HepG2 (cell line): Measurements from ENCODE around the gene UMPS. TPM values are rescaled to one million over a fixed set of nuclear protein-coding genes. Genes with fewer than 3 reads are reported as not detected.

ENCODE experiments used
- CREBL2 ChIP-seq: sonication (generic); formaldehyde crosslinking; IDR thresholded peaks from 2 replicates; pipeline ENCODE4 v1.8.1; 2023; ENCODE audit warnings: missing genetic modification reagents, mild to moderate bottlenecking, borderline replicate concordance
- EZH2 ChIP-seq: conservative IDR thresholded peaks from 2 replicates; pipeline ENCODE4 v1.6.1; 2012; ENCODE audit warnings: mild to moderate bottlenecking, low read depth, low read length, moderate library complexity
- FOSL1 ChIP-seq: sonication (generic); formaldehyde crosslinking; IDR thresholded peaks from 2 replicates; pipeline ENCODE4 v1.9.0; 2021; ENCODE audit warnings: missing genetic modification reagents, borderline replicate concordance
- FOXO1 ChIP-seq: sonication (generic); formaldehyde crosslinking; IDR thresholded peaks from 2 replicates; pipeline ENCODE4 v1.4.0; 2020; ENCODE audit warnings: missing genetic modification reagents
- GATAD1 ChIP-seq: IDR thresholded peaks from 2 replicates; pipeline ENCODE4 v1.6.1; 2016; ENCODE audit warnings: missing genetic modification reagents, missing compliant biosample characterization
- HIVEP1 ChIP-seq: sonication (generic); formaldehyde crosslinking; IDR thresholded peaks from 2 replicates; pipeline ENCODE4 v1.4.0; 2020; ENCODE audit warnings: mild to moderate bottlenecking, missing genetic modification reagents
- HMGA1 ChIP-seq: sonication (generic); formaldehyde crosslinking; conservative IDR thresholded peaks from 2 replicates; pipeline ENCODE4 v1.4.0; 2020; ENCODE audit warnings: missing genetic modification reagents
- HOXA9 ChIP-seq: sonication (generic); formaldehyde crosslinking; IDR thresholded peaks from 2 replicates; pipeline ENCODE4 v1.8.1; 2022; ENCODE audit warnings: missing genetic modification reagents, mild to moderate bottlenecking, moderate library complexity, borderline replicate concordance
- KDM1A ChIP-seq: IDR thresholded peaks from 2 replicates; pipeline ENCODE4 v1.6.1; 2016; ENCODE audit warnings: missing compliant biosample characterization
- MATR3 ChIP-seq: sonication (generic); formaldehyde crosslinking; IDR thresholded peaks from 2 replicates; pipeline ENCODE4 v1.4.0; 2020; ENCODE audit warnings: missing genetic modification reagents
- MEF2D ChIP-seq: sonication (generic); formaldehyde crosslinking; IDR thresholded peaks from 2 replicates; pipeline ENCODE4 v1.5.1; 2020; ENCODE audit warnings: mild to moderate bottlenecking, missing genetic modification reagents
- NFRKB ChIP-seq: fragments of 450-650 bp; IDR thresholded peaks from 2 replicates; pipeline ENCODE4 v1.6.1; 2017
- PHF20 ChIP-seq: sonication (generic); formaldehyde crosslinking; IDR thresholded peaks from 2 replicates; pipeline ENCODE4 v1.5.0; 2020; ENCODE audit warnings: mild to moderate bottlenecking, missing genetic modification reagents
- RFX5 ChIP-seq: IDR thresholded peaks from 2 replicates; pipeline ENCODE4 v1.6.1; 2011; ENCODE audit warnings: low read depth, low read length, improper control_type of control experiment
- SAFB2 ChIP-seq: sonication (generic); formaldehyde crosslinking; IDR thresholded peaks from 2 replicates; pipeline ENCODE4 v1.5.1; 2020; ENCODE audit warnings: missing genetic modification reagents, low read depth, mild to moderate bottlenecking, borderline replicate concordance
- SRF ChIP-seq: IDR thresholded peaks from 2 replicates; pipeline ENCODE4 v1.6.1; 2011; ENCODE audit warnings: mild to moderate bottlenecking, low read depth, low read length, moderate library complexity
- STAG1 ChIP-seq: sonication (generic); formaldehyde crosslinking; IDR thresholded peaks from 2 replicates; pipeline ENCODE4 v1.4.0; 2020; ENCODE audit warnings: missing genetic modification reagents
- TARDBP ChIP-seq: sonication (generic); formaldehyde crosslinking; IDR thresholded peaks from 2 replicates; pipeline ENCODE4 v1.8.0; 2022; ENCODE audit warnings: mild to moderate bottlenecking, missing genetic modification reagents
- YY1 ChIP-seq: IDR thresholded peaks from 2 replicates; pipeline ENCODE4 v1.6.1; 2011; ENCODE audit warnings: low read length, low read depth, moderate library complexity, mild to moderate bottlenecking; ENCODE audit not compliant: insufficient read depth, insufficient replicate concordance
- ZFP90 ChIP-seq: sonication (generic); formaldehyde crosslinking; IDR thresholded peaks from 2 replicates; pipeline ENCODE4 v1.8.0; 2022; ENCODE audit warnings: missing genetic modification reagents, mild to moderate bottlenecking, inconsistent platforms, borderline replicate concordance
- ZNF160 ChIP-seq: sonication (generic); formaldehyde crosslinking; IDR thresholded peaks from 2 replicates; pipeline ENCODE4 v1.8.0; 2022; ENCODE audit warnings: mild to moderate bottlenecking, inconsistent platforms, missing genetic modification reagents
- ZNF326 ChIP-seq: sonication (generic); formaldehyde crosslinking; IDR thresholded peaks from 2 replicates; pipeline ENCODE4 v1.4.0; 2020; ENCODE audit warnings: missing genetic modification reagents, borderline replicate concordance
- ZNF337 ChIP-seq: sonication (generic); formaldehyde crosslinking; IDR thresholded peaks from 2 replicates; pipeline ENCODE4 v1.5.1; 2020; ENCODE audit warnings: missing genetic modification reagents, low read depth, mild to moderate bottlenecking, borderline replicate concordance
- ZNF441 ChIP-seq: sonication (generic); formaldehyde crosslinking; IDR thresholded peaks from 2 replicates; pipeline ENCODE4 v1.7.0; 2021; ENCODE audit warnings: missing genetic modification reagents, borderline replicate concordance
- ZNF644 ChIP-seq: IDR thresholded peaks from 2 replicates; pipeline ENCODE4 v1.6.1; 2016; ENCODE audit warnings: low read depth
- ZNF766 ChIP-seq: sonication (generic); formaldehyde crosslinking; IDR thresholded peaks from 2 replicates; pipeline ENCODE4 v1.5.0; 2020; ENCODE audit warnings: missing genetic modification reagents, borderline replicate concordance
- ZZZ3 ChIP-seq: sonication (generic); formaldehyde crosslinking; IDR thresholded peaks from 2 replicates; pipeline ENCODE4 v1.4.0; 2020; ENCODE audit warnings: missing genetic modification reagents, mild to moderate bottlenecking, borderline replicate concordance
- polyA plus RNA-seq, 8 experiments: library from polyadenylated mRNA; depleted of rRNA in 3 of 8; stranded (reverse) in 7 of 8; unstranded in 1 of 8; fragments of >200 nt; fragmentation: Illumina TruSeq in 4 of 8; extraction: Trizol in 4 of 8; gene quantifications; 2 replicates each; pipeline versions ENCODE4 v1.2.1 to v1.2.3, GENCODE V29; 2011 to 2016; ENCODE audit warnings: low read depth in 4 of 8, missing spikeins in 1 of 8, mixed read lengths in 1 of 8; ENCODE audit not compliant: insufficient read depth in 1 of 8
- total RNA-seq, 5 experiments: library from RNA; depleted of rRNA; stranded (reverse); fragments of >200 nt; fragmentation: Illumina TruSeq; extraction: Trizol; gene quantifications; 2 replicates each; pipeline ENCODE4 v1.2.3, GENCODE V29; 2016; ENCODE audit warnings: low read depth in 1 of 5
- TF ChIP-seq, protein P1 (sequence below): sonication (generic); formaldehyde crosslinking; IDR thresholded peaks from 2 replicates; pipeline ENCODE4 v1.4.0; 2020; ENCODE audit warnings: mild to moderate bottlenecking, low read depth, missing genetic modification reagents
- TF ChIP-seq, protein P2 (sequence below): IDR thresholded peaks from 2 replicates; pipeline ENCODE4 v1.6.1; 2016; ENCODE audit warnings: missing biosample characterization, missing genetic modification reagents, low read depth

The UMPS gene
- total and polyA plus RNA-seq, 2 of the 13 experiments (the other 11 are each of a cell fraction or from before 2014, with no cell fraction given) = 52.7 to 74.2 TPM

DNA sequence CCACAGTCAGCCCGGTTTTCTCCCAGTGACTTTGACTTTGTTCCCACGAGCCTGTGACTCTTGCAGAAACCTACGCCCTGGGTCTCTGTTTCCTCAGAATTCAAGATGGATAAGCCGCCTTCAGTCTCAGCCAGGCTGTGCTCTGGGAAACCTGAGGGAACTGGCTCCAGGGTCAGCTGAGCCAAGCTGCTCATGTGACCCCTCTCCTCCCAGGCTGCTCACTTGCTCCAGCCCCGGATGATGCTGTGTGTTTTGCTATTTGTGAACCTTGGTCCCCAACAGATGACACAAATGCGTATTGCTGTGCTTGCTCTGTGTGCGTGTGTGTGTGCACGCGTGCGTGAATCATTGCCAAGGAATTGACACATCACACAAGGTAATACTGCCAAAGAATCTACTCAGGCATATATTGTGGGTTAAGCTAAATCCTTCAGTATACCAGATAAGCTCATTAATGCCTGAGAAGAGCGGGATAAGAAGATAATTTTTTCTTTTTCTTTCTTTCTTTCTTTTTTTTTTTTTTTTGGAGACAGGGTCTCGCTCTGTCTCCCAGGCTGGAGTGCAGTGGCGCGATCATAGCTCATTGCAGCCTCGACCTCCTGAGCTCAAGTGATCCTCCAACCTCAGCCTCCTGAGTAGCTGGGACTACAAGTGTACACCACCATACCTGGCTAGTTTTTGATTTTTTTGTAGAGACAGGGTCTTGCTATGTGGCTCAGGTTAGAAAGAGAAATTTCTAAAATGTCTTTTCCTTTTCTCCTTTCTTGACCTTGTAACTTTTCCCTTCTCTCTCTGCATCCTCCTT lies 29.2 kb upstream of the UMPS start (continued):
- TF ChIP-seq HMGA1 (CRISPR knock-in tag) (no peak), GATAD1 (peak; percentile 88), ZNF326 (CRISPR knock-in tag) (no peak), MATR3 (CRISPR knock-in tag) (no peak), ZFP90 (peak; percentile 91), PHF20 (CRISPR knock-in tag) (peak; percentile 73), YY1 (peak; percentile 29), TARDBP (peak; percentile 83), ZNF337 (CRISPR knock-in tag) (peak; percentile 74; the same call in 1 of the 2 replicates), FOSL1 (CRISPR knock-in tag) (peak; percentile 76; the same call in 1 of the 2 replicates), KDM1A (CRISPR knock-in tag) (peak; percentile 67; the same call in 1 of the 2 replicates), ZNF766 (CRISPR knock-in tag) (0 out of 2 replicates have a peak, but pooled peaks have one; percentile 22), CREBL2 (CRISPR knock-in tag) (no peak), STAG1 (CRISPR knock-in tag) (peak; percentile 28; the same call in 1 of the 2 replicates), ZNF644 (CRISPR knock-in tag) (peak; percentile 65; the same call in 1 of the 2 replicates), RFX5 (peak; percentile 95), ZNF160 (CRISPR knock-in tag) (0 out of 2 replicates have a peak, but pooled peaks have one; percentile 51), EZH2 (no peak), SRF (no peak), MEF2D (CRISPR knock-in tag) (no peak), ZZZ3 (CRISPR knock-in tag) (peak; percentile 50; the same call in 1 of the 2 replicates), HIVEP1 (CRISPR knock-in tag) (peak; percentile 76; the same call in 1 of the 2 replicates), NFRKB (no peak), HOXA9 (no peak), SAFB2 (CRISPR knock-in tag) (peak; percentile 81; the same call in 1 of the 2 replicates), FOXO1 (peak; percentile 93), ZNF441 (CRISPR knock-in tag) (peak; percentile 75)
- TF ChIP-seq, protein P1, sequence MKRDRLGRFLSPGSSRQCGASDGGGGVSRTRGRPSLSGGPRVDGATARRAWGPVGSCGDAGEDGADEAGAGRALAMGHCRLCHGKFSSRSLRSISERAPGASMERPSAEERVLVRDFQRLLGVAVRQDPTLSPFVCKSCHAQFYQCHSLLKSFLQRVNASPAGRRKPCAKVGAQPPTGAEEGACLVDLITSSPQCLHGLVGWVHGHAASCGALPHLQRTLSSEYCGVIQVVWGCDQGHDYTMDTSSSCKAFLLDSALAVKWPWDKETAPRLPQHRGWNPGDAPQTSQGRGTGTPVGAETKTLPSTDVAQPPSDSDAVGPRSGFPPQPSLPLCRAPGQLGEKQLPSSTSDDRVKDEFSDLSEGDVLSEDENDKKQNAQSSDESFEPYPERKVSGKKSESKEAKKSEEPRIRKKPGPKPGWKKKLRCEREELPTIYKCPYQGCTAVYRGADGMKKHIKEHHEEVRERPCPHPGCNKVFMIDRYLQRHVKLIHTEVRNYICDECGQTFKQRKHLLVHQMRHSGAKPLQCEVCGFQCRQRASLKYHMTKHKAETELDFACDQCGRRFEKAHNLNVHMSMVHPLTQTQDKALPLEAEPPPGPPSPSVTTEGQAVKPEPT (CRISPR knock-in tag) = no peak
- TF ChIP-seq, protein P2, sequence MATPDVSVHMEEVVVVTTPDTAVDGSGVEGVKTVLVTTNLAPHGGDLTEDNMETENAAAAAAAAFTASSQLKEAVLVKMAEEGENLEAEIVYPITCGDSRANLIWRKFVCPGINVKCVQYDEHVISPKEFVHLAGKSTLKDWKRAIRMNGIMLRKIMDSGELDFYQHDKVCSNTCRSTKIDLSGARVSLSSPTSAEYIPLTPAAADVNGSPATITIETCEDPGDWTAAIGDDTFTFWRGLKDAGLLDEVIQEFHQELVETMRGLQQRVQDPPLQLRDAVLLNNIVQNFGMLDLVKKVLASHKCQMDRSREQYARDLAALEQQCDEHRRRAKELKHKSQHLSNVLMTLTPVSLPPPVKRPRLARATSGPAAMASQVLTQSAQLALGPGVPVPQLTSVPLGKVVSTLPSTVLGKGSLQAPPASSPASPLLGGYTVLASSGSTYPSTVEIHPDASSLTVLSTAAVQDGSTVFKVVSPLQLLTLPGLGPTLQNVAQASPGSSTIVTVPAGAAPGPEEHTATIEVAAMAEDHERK = 0 out of 2 replicates have a peak, but pooled peaks have one; percentile 24
